ENCODE measurements around the gene XKR7.

Gene XKR7

GRCh38 chr20:31979713-31980426 is 11.9 kb downstream of the XKR7 start:
- H3K27me3 Mint-ChIP-seq (ENCODE audit: low read depth): peaks cover 5% of the 10 kb centered on the region
- no peak overlapping the region for H3K27ac Mint-ChIP-seq
- H3K4me3 Mint-ChIP-seq: no peak overlapping the region
- H3K4me1 Mint-ChIP-seq (ENCODE audit: low read depth): no peaks in the 10 kb centered on the region
- H3K9me3 Mint-ChIP-seq: no peaks in the 10 kb centered on the region
- H3K36me3 Mint-ChIP-seq (ENCODE audit: low read depth): no peaks in the 10 kb centered on the region

GRCh38 chr20:31981784-31982183 is 13.8 kb downstream of the XKR7 start:
- no peaks in the 10 kb centered on the region for H3K4me1 Mint-ChIP-seq (ENCODE audit: low read depth)
- H3K9me3 Mint-ChIP-seq: no peaks in the 10 kb centered on the region
- H3K27me3 Mint-ChIP-seq (ENCODE audit: low read depth): peaks cover 5% of the 10 kb centered on the region
- H3K27ac Mint-ChIP-seq: no peak overlapping the region
- H3K4me3 Mint-ChIP-seq: no peak overlapping the region
- no peaks in the 10 kb centered on the region for H3K36me3 Mint-ChIP-seq (ENCODE audit: low read depth)

GRCh38 chr20:31984981-31985471 is 17.1 kb downstream of the XKR7 start:
- Mint-ChIP-seq H3K4me1 (ENCODE audit: low read depth) (no peaks in the 10 kb centered on the region), H3K36me3 (ENCODE audit: low read depth) (no peaks in the 10 kb centered on the region), H3K27me3 (ENCODE audit: low read depth) (no peaks in the 10 kb centered on the region), H3K9me3 (no peaks in the 10 kb centered on the region), H3K27ac (no peak overlapping the region), H3K4me3 (no peak overlapping the region)

- Mint-ChIP-seq H3K36me3 (ENCODE audit: low read depth) (no peaks in the 10 kb centered on the region), H3K27ac (no peak overlapping the region), H3K4me1 (ENCODE audit: low read depth) (no peaks in the 10 kb centered on the region), H3K27me3 (ENCODE audit: low read depth) (peaks cover 11% of the 10 kb centered on the region), H3K9me3 (no peaks in the 10 kb centered on the region), H3K4me3 (no peak overlapping the region)
Observed at GRCh38 chr20:31987744-31988143, 19.8 kb downstream of the XKR7 start.

- no peaks in the 10 kb centered on the region for H3K9me3 Mint-ChIP-seq
- no peaks in the 10 kb centered on the region for H3K36me3 Mint-ChIP-seq (ENCODE audit: low read depth)
- no peak overlapping the region for H3K27ac Mint-ChIP-seq
- H3K4me3 Mint-ChIP-seq: no peak overlapping the region
- H3K4me1 Mint-ChIP-seq (ENCODE audit: low read depth): no peaks in the 10 kb centered on the region
- peaks cover 19% of the 10 kb centered on the region for H3K27me3 Mint-ChIP-seq (ENCODE audit: low read depth)
Observed at GRCh38 chr20:31988430-31989015, 20.6 kb downstream of the XKR7 start.

- peaks cover 25% of the 10 kb centered on the region for H3K27me3 Mint-ChIP-seq (ENCODE audit: low read depth)
- H3K27ac Mint-ChIP-seq: no peak overlapping the region
- H3K9me3 Mint-ChIP-seq: no peaks in the 10 kb centered on the region
- no peaks in the 10 kb centered on the region for H3K36me3 Mint-ChIP-seq (ENCODE audit: low read depth)
- H3K4me3 Mint-ChIP-seq: no peak overlapping the region
- peaks cover 1% of the 10 kb centered on the region for H3K4me1 Mint-ChIP-seq (ENCODE audit: low read depth)
Observed at GRCh38 chr20:31989030-31989645, 21.2 kb downstream of the XKR7 start.

- Mint-ChIP-seq H3K27me3 (ENCODE audit: low read depth) (peaks cover 29% of the 10 kb centered on the region), H3K27ac (no peak overlapping the region), H3K36me3 (ENCODE audit: low read depth) (no peaks in the 10 kb centered on the region), H3K4me1 (ENCODE audit: low read depth) (peaks cover 1% of the 10 kb centered on the region), H3K9me3 (no peaks in the 10 kb centered on the region), H3K4me3 (no peak overlapping the region)
Observed at GRCh38 chr20:31990641-31991338, 22.8 kb downstream of the XKR7 start.

- H3K9me3 Mint-ChIP-seq: no peaks in the 10 kb centered on the region
- H3K4me1 Mint-ChIP-seq (ENCODE audit: low read depth): peaks cover 1% of the 10 kb centered on the region
- no peak overlapping the region for H3K4me3 Mint-ChIP-seq
- H3K27me3 Mint-ChIP-seq (ENCODE audit: low read depth): peaks cover 32% of the 10 kb centered on the region
- no peak overlapping the region for H3K27ac Mint-ChIP-seq
- no peaks in the 10 kb centered on the region for H3K36me3 Mint-ChIP-seq (ENCODE audit: low read depth)
Observed at GRCh38 chr20:31991339-31991705, 23.4 kb downstream of the XKR7 start.

GRCh38 chr20:31992086-31992485 is 24.1 kb downstream of the XKR7 start:
- H3K4me1 Mint-ChIP-seq (ENCODE audit: low read depth): peaks cover 1% of the 10 kb centered on the region
- no peaks in the 10 kb centered on the region for H3K9me3 Mint-ChIP-seq
- H3K27ac Mint-ChIP-seq: no peak overlapping the region
- no peaks in the 10 kb centered on the region for H3K36me3 Mint-ChIP-seq (ENCODE audit: low read depth)
- no peak overlapping the region for H3K4me3 Mint-ChIP-seq
- H3K27me3 Mint-ChIP-seq (ENCODE audit: low read depth): peaks cover 32% of the 10 kb centered on the region

- no peaks in the 10 kb centered on the region for H3K9me3 Mint-ChIP-seq
- H3K4me1 Mint-ChIP-seq (ENCODE audit: low read depth): peaks cover 1% of the 10 kb centered on the region
- H3K4me3 Mint-ChIP-seq: no peak overlapping the region
- H3K36me3 Mint-ChIP-seq (ENCODE audit: low read depth): no peaks in the 10 kb centered on the region
- H3K27me3 Mint-ChIP-seq (ENCODE audit: low read depth): peaks cover 27% of the 10 kb centered on the region
- H3K27ac Mint-ChIP-seq: no peak overlapping the region
Observed at GRCh38 chr20:31996996-31997395, 29.0 kb downstream of the XKR7 start.

- no peaks in the 10 kb centered on the region for H3K36me3 Mint-ChIP-seq (ENCODE audit: low read depth)
- H3K4me3 Mint-ChIP-seq: no peak overlapping the region
- peaks cover 16% of the 10 kb centered on the region for H3K27me3 Mint-ChIP-seq (ENCODE audit: low read depth)
- no peak overlapping the region for H3K27ac Mint-ChIP-seq
- H3K9me3 Mint-ChIP-seq: no peaks in the 10 kb centered on the region
- peaks cover 1% of the 10 kb centered on the region for H3K4me1 Mint-ChIP-seq (ENCODE audit: low read depth)
Observed at GRCh38 chr20:31998246-31998645, 30.3 kb downstream of the XKR7 start.

GRCh38 chr20:32003325-32003724 is 35.4 kb downstream of the XKR7 start:
- no peaks in the 10 kb centered on the region for H3K9me3 Mint-ChIP-seq
- peaks cover 7% of the 10 kb centered on the region for H3K4me1 Mint-ChIP-seq (ENCODE audit: low read depth)
- no peaks in the 10 kb centered on the region for H3K36me3 Mint-ChIP-seq (ENCODE audit: low read depth)
- no peaks in the 10 kb centered on the region for H3K27me3 Mint-ChIP-seq (ENCODE audit: low read depth)
- no peak overlapping the region for H3K4me3 Mint-ChIP-seq
- H3K27ac Mint-ChIP-seq: no peak overlapping the region

- Mint-ChIP-seq H3K36me3 (ENCODE audit: low read depth) (no peaks in the 10 kb centered on the region), H3K27ac (no peak overlapping the region), H3K4me3 (no peak overlapping the region), H3K9me3 (no peaks in the 10 kb centered on the region), H3K27me3 (ENCODE audit: low read depth) (no peaks in the 10 kb centered on the region), H3K4me1 (ENCODE audit: low read depth) (peaks cover 7% of the 10 kb centered on the region)
Observed at GRCh38 chr20:32004963-32005362, 37.0 kb downstream of the XKR7 start.

- no peaks in the 10 kb centered on the region for H3K27me3 Mint-ChIP-seq (ENCODE audit: low read depth)
- H3K9me3 Mint-ChIP-seq: no peaks in the 10 kb centered on the region
- no peaks in the 10 kb centered on the region for H3K36me3 Mint-ChIP-seq (ENCODE audit: low read depth)
- H3K27ac Mint-ChIP-seq: no peak overlapping the region
- H3K4me1 Mint-ChIP-seq (ENCODE audit: low read depth): peaks cover 7% of the 10 kb centered on the region
- H3K4me3 Mint-ChIP-seq: no peak overlapping the region
Observed at GRCh38 chr20:32006053-32006452, 38.1 kb downstream of the XKR7 start.
